DMS79 (cell line): ENCODE data around the gene PTBP1.

ENCODE experiments used
- DNase-seq: peaks from one replicate; lab custom pipeline; 2025; lab: John Stamatoyannopoulos, UW

The PTBP1 gene

DNA sequence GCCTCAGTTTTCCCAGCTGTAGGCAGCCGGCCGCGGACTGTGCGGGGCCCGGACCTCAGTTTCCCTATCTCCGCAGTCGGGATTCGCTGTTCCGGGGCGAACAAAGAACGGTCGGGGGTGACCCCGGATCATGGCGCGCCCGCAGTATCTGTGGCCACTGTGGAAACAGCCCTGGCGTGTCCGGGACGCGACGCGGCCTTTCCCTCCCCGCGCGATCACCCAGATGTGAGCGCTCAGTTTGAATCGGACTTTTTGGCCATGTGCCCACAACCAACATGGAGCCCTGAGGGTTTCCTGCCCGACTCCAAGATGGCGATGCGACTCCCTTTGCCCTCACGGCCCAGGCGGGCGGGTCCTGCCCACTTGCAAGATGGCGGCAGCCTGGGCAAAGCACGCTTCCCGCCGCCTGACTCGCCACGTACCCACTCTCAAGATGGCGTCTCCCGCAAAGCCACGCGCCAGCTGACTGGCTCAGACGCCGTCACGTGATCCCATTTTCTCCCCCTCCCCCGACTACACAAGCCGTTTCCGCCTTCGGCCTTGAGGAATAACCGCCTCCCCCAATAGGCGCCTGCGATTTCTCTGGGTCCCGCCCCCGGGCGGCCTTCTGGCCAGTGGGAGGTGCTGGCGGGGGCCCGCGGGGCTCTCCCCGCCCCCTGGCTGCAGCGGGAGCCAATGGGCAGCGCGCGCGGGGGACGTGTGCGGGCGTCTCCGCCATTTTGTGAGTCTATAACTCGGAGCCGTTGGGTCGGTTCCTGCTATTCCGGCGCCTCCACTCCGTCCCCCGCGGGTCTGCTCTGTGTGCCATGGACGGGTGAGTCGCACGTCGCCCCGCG lies at the start of gene PTBP1:
Gene PTBP1, plus strand, starts transcription at position 761 of the 836 bp plus-strand sequence. Its CDS starts 46 bp downstream, at position 807.
- peak; percentile 100 for DNase-seq

DNA sequence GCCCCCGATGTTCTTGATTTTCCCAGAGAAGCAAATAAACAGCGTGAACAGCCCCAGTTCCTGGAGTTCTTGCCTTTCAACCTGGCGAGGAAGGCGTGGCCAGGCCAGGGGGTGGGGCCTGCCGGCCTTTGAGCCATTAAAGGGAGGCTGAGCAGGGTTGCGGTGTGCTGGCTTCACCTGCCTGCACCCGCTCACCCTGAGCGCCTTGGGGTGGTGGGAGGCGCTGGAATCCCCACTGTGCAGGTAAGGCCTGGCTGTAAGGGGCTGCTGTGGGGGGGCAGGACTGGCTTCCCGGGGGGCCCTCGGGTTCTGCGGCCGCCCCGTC lies 49.0 kb upstream of the PTBP1 start:
- no peak for DNase-seq

GRCh38 chr19:749811-750210 lies 47.4 kb upstream of the PTBP1 start:
- DNase-seq, result no peak

DNA sequence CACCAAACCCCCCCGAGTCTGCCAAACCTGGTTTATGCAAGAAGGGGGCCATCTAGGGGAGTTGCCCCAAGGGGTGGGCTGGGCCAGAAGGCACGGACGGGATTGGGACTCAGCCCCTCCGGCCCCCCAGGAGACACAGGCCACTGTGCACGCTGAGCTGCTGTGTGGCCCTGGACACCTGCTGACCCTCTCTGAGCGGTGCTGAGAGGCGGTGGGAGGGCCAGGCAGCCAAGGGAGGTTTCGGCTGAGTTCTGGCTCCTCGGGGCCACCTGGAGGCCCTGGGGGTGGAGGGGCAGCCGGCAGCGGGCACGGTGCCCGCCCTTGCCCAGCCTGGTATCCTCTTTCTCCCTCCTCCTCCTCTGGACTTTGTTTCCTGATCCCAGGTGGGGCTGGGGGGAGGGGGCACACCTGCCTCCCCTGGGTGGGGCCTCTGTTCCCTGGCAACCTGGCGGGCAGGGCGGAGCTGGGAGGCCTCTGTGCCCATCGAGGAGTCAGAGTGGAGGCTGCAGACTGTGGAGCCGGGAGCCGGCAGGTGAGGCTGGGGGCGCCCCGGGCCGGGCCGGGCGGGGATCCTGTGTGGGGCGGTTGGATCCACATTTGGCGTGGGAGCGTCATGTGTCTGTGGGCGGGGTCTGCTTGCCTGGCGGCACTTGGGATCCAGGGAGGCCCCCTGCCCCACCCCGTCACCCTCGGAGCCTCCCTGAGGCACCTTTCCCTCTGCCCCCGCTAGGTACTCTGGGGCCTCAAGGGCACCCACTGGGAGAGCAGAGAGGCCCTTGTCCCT lies 46.4 kb upstream of the PTBP1 start, which contains the start of gene MISP:
Gene MISP, plus strand, starts transcription at position 473 of the 784 bp plus-strand sequence. CDS start 5,835 bp downstream, outside the sequence.
- DNase-seq, result peak; percentile 93

DNA sequence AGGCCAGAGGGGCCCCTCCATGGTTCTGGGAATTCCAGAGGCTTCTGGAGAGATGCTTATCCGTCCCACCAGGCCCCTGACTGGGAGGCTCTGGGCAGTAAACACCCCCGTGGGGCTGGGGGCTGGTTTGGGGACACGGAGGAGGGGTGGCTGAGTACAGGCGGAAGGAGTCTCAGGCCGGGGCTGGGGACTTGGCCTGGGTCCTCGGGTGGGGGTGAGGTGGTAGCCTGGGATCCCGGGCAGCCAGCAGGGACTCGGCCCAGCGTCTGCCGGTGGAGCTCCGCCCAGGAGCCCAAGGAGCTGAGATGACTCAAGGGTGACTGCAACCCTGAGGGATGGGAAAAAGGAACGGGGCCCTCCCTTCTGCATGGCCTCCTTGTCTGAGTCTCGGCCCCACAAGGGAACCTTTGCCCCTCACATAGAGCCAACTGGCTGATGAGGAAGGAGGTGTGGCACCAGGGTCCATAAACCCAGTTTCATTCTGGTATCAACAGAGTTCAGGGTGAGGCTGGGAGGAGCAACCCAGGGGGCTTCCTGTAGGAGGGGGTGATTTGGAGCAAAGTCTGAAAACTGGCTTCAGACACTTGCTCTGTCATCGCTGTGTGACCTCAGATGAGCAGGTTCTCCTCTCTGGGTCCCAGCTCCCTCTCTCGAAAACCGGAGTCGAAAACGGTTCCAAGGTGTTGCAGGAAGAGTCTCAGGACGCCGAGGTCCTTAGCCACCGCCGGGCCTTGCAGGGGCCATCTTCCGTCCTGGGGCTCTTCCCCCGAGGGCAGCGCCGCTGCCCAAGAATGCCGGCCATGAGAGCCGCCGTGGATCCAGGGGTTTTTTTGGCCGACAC lies 45.5 kb upstream of the PTBP1 start:
- DNase-seq, result no peak

- DNase-seq, result no peak
These were observed 44.4 kb upstream of the PTBP1 start for GRCh38 chr19:752652-753517.

DNA sequence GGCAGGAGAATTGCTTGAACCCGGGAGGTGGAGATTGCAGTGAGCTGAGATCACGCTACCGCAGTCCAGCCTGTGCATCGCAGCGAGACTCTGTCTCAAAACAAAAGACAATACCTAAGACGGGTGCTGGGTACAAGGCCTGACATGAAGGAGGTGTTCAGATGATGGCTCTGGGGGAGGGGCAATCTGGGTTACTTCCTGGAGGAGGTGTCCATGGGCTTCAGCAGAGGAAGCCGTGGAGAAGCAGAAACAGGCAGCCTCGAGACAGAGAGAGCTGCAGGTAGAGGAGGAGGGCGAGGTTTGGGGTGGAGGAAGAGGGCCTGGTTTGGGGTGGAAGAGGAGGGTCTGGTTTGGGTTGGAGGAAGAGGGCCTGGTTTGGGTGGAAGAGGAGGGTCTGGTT lies 42.7 kb upstream of the PTBP1 start:
- DNase-seq, result no peak

DNA sequence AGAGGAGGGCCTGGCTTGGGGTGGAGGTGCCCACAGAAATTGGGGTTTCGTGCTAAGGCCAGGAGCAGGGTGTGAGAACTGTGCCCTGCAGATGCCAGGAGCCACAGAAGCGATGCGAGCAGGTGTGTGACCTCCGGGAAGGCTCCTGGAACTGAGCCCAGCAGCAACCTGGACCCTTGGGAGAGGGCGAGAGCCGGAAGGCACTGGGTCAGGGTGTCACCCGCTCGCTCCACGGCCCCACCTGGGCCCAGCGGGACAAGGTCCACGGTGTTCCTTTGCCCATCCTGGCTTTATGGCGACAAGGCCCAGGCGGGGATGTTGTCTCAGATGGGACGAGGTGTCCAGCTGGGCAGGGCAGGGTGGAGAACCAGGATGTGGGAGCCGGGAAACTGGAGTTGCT lies 42.2 kb upstream of the PTBP1 start:
- DNase-seq, result no peak

DNA sequence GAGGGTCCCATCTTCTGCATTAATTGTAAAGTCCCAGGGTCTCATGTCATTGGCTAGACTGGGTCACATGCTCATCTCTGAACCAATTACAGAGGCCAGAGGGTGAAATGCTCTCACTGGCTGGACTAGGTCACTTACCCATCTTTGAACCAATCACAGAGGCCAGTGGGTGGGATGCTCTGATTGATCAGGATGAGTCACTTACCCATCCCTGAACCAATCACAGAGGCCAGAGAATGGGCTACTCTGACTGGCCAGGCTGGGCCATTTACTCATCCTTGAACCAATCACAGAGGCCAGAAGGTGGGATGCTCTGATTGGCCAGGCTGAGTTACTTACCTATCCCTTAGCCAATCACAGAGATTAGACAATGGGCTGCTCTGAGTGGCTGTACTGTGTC lies 41.0 kb upstream of the PTBP1 start:
- no peak for DNase-seq

DNA sequence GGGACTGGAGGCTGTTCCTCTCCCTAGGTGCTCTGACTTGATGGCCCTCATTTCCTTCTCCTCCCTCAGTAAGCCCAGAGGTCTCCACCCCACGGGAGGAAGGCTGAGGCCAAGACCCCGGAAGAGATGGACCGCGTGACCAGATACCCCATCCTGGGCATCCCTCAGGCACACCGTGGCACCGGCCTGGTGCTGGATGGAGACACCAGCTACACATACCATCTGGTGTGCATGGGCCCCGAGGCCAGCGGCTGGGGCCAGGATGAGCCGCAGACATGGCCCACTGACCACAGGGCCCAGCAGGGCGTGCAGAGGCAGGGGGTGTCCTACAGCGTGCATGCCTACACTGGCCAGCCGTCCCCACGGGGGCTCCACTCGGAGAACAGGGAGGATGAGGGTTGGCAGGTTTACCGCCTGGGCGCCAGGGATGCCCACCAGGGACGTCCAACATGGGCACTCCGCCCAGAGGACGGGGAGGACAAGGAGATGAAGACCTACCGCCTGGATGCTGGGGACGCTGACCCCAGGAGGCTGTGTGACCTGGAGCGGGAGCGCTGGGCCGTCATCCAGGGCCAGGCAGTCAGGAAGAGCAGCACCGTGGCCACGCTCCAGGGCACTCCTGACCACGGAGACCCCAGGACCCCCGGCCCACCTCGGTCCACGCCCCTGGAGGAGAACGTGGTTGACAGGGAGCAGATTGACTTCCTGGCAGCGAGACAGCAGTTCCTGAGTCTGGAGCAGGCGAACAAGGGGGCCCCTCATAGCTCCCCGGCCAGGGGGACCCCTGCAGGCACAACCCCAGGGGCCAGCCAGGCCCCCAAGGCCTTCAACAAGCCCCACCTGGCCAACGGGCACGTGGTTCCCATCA lies 40.2 kb upstream of the PTBP1 start:
- no peak for DNase-seq

GRCh38 chr19:757811-758668 lies 39.2 kb upstream of the PTBP1 start:
- no peak for DNase-seq

DNA sequence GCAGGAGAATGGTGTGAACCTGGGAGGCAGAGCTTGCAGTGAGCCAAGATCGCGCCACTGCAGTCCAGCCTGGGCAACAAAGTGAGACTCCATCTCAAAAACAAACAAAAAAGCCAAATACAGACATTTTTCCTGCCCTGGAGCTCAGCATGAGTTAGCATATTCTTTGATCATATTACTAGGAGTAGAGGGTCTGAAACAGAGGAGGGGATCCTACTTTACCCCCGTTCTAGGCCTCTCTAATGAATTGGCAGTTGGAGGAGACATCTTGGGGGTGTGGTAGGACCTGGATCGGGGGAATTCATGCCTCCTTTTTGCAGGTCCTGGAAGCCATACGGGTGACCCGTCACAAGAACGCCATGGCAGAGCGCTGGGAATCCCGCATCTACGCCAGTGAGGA lies 34.1 kb upstream of the PTBP1 start:
- DNase-seq, result no peak

DNA sequence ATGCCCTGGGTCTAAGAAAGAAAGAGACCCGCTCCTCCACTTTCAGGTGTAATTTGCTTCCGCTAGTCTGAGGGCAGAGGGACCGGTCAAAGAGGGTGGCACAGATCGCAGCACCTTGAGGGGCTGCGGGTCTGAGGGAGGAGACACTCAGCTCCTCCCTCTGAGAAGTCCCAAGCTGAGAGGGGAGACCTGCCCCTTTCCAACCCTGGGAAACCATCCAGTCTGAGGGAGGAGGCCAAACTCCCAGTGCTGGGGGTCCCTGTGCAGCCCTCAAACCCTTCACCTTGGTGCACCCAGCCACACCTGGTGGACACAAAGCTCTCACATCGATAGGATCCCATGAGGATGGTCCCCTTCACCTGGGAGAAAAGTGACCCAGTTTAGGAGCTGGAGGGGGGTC lies 33.4 kb upstream of the PTBP1 start:
- DNase-seq, result no peak

- no peak for DNase-seq
These were observed 33.0 kb upstream of the PTBP1 start for GRCh38 chr19:764301-764700.

GRCh38 chr19:765179-765738 lies 32.0 kb upstream of the PTBP1 start:
- DNase-seq, result no peak

DNA sequence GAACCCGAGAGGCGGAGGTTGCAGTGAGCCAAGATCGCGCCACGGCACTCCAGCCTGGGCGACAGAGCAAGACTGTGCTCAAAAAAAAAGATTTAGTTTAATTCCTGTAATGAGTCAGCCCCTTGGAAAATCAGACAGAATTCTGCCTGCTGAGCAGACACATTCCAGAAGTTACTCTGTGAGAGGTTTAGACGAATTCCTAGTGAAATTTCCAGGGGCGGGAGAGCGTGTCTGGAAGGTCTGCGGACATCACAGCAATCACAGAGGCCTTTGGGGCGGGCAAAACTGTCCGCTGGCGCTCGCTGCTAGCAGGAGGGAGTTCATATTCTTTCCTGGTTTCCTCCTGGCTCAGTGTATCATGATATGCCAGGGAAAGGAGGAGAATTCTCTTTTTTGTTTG lies 28.8 kb upstream of the PTBP1 start:
- DNase-seq, result no peak

GRCh38 chr19:769616-770015 lies 27.6 kb upstream of the PTBP1 start:
- no peak for DNase-seq

- DNase-seq, result no peak
These were observed 25.9 kb upstream of the PTBP1 start for GRCh38 chr19:771332-771785.

- DNase-seq, result no peak
These were observed 25.2 kb upstream of the PTBP1 start for GRCh38 chr19:772063-772462.
